Measurements from ENCODE around the gene SYVN1. TPM values are rescaled to one million over a fixed set of nuclear protein-coding genes. Genes with fewer than 3 reads are reported as not detected.

The SYVN1 gene
- 53.6 and 57.1 TPM in 2 replicates for total RNA-seq
- long read RNA-seq, partial matches to known transcripts: 0 of 1 reads
- long read RNA-seq, other reads (novel, unspliced or antisense): 1 of 1 reads

DNA sequence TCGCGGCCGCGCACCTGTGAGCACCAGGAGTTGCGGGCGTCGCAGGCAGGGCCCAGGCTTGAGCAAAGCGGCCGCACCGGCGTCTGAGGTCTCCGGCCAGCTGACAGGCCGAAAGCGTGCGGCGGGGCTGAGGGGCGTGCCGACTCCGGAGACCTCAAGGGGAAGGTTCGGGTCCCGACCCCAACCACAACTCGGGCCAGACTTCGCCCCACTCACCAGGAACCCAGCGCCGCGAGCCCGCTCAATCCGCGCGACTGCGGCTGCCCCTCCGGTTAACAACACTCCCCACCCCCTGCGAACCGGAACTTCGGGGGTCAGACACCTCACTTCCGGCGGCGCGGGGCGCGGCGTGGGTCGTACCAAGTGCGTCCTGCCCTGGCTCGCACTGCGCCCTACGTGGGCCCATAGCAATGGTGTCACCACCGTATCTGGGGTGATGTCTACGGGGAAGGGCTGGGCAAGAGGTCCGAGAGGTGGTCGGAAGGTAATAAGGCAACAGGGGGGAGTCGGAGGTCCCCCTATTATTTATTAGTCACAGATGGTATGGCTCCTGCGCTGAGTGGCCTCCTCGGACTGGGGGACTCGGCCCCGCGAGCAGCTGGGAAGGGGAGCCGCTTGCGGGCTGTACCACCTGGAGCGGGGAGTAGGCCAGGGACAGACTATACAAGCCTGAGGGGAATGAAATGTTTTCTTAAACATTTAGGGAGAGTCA, at the start of gene SYVN1:
Gene SYVN1 (minus strand): TSS at position 280 of the 712 bp plus-strand sequence. CDS start 918 bp downstream, outside the sequence.
- H3K4me1 Mint-ChIP-seq (ENCODE audit: unreplicated experiment): peaks cover 24% of the 10 kb centered on the region
- peak; percentile 95 for DNase-seq (ENCODE audit: extremely low spot score, unreplicated experiment)

DNA sequence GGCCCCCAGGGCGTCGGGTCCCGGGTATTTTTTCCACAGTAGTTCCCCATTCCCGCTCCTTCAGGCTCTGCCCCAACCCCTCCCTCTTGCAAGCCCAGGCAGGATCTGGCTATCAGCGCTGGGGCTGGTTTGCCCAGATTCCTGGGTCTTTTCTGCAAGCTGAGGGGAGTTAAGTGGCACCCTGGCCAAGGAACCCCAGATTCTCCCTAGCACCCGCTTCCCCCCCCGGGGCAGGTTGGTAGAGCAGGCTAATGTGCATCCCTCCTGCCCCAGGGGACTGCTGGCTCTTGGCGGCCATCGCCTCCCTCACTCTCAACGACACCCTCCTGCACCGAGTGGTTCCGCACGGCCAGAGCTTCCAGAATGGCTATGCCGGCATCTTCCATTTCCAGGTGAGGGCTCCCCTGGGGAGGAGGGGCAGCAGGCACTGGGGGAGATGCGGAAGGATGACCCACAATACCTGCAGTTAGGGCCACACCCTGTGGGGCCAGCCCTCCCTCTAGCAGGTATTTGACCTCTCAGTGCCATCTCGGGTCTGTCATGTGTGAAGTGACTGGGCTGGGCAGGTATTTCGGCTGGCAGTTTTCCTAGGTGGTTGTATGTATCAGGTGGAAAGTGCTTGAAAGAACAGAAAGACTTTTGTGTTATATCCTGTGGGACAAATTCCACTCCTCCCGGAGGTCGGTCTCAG, 49.0 kb upstream of the SYVN1 start:
- peaks cover 13% of the 10 kb centered on the region for H3K4me1 Mint-ChIP-seq (ENCODE audit: unreplicated experiment)
- no peaks in the 10 kb centered on the region for H3K9me3 Mint-ChIP-seq (ENCODE audit: unreplicated experiment)
- H3K4me3 Mint-ChIP-seq (ENCODE audit: unreplicated experiment): peak overlapping the region; percentile 83
- peaks cover 10% of the 10 kb centered on the region for H3K36me3 Mint-ChIP-seq (ENCODE audit: unreplicated experiment)
- H3K27ac Mint-ChIP-seq (ENCODE audit: unreplicated experiment): no peak overlapping the region
- DNase-seq (ENCODE audit: extremely low spot score, unreplicated experiment): no peak
- TF ChIP-seq, protein P1, sequence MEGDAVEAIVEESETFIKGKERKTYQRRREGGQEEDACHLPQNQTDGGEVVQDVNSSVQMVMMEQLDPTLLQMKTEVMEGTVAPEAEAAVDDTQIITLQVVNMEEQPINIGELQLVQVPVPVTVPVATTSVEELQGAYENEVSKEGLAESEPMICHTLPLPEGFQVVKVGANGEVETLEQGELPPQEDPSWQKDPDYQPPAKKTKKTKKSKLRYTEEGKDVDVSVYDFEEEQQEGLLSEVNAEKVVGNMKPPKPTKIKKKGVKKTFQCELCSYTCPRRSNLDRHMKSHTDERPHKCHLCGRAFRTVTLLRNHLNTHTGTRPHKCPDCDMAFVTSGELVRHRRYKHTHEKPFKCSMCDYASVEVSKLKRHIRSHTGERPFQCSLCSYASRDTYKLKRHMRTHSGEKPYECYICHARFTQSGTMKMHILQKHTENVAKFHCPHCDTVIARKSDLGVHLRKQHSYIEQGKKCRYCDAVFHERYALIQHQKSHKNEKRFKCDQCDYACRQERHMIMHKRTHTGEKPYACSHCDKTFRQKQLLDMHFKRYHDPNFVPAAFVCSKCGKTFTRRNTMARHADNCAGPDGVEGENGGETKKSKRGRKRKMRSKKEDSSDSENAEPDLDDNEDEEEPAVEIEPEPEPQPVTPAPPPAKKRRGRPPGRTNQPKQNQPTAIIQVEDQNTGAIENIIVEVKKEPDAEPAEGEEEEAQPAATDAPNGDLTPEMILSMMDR (IDR thresholded peaks at IDR 0.05): no peak
- H3K27me3 Mint-ChIP-seq (ENCODE audit: unreplicated experiment): no peaks in the 10 kb centered on the region

More for the DNA sequence above, at the start of gene SYVN1:
- Mint-ChIP-seq H3K9me3 (ENCODE audit: unreplicated experiment) (no peaks in the 10 kb centered on the region), H3K36me3 (ENCODE audit: unreplicated experiment) (peaks cover 5% of the 10 kb centered on the region), H3K27me3 (ENCODE audit: unreplicated experiment) (peaks cover 2% of the 10 kb centered on the region), H3K27ac (ENCODE audit: unreplicated experiment) (peak within 1 kb of the TSS; percentile 100), H3K4me3 (ENCODE audit: unreplicated experiment) (peak within 1 kb of the TSS; percentile 97)
- TF ChIP-seq, protein P1 (IDR thresholded peaks at IDR 0.05): no peak

DNA sequence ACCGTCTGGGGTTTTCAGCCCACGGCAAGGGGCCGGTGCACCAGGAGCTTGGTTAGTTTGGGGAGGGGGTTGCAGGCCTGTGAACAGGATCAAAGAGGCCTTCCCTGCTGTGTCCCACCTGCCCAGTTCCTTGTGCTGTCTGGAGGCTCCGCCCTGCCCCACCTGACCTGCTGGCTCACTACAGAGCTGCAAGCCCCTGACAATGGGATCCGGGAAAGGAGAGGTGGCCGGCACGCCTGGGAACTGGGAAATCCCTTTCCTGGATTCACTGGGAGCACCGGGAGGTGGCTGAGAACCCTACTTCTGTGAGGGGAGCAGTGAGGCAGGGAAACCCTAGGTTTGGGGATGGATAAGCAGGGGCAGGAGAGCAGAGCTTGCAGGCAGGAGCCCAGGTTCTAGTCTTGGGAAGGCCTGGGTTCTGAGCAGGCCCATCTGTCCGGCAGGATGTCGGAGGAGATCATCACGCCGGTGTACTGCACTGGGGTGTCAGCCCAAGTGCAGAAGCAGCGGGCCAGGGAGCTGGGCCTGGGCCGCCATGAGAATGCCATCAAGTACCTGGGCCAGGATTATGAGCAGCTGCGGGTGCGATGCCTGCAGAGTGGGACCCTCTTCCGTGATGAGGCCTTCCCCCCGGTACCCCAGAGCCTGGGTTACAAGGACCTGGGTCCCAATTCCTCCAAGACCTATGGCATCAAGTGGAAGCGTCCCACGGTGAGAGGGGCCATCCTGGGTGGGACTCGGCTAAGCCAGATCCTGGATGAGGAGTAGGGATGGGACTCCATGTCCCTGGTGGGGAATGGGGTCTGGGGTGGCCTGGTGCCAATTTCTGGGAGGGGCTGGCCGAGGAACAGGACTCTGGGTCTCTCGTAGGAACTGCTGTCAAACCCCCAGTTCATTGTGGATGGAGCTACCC, 48.2 kb upstream of the SYVN1 start:
- peak overlapping the region; percentile 80 for H3K27ac Mint-ChIP-seq (ENCODE audit: unreplicated experiment)
- no peak for DNase-seq (ENCODE audit: extremely low spot score, unreplicated experiment)
- TF ChIP-seq, protein P1 (IDR thresholded peaks at IDR 0.05): no peak

GRCh38 chr11:65181569-65182257, 47.4 kb upstream of the SYVN1 start, which contains the start of gene CAPN1:
CAPN1 (plus strand) TSS chr11:65181928; CDS start chr11:65182702, 774 bp downstream.
- H3K27ac Mint-ChIP-seq (ENCODE audit: unreplicated experiment): peak within 1 kb of the TSS; percentile 80
- H3K36me3 Mint-ChIP-seq (ENCODE audit: unreplicated experiment): peaks cover 5% of the 10 kb centered on the region
- H3K4me1 Mint-ChIP-seq (ENCODE audit: unreplicated experiment): peaks cover 13% of the 10 kb centered on the region
- H3K27me3 Mint-ChIP-seq (ENCODE audit: unreplicated experiment): no peaks in the 10 kb centered on the region
- TF ChIP-seq, protein P1 (IDR thresholded peaks at IDR 0.05): no peak
- H3K9me3 Mint-ChIP-seq (ENCODE audit: unreplicated experiment): no peaks in the 10 kb centered on the region
- H3K4me3 Mint-ChIP-seq (ENCODE audit: unreplicated experiment): peak within 1 kb of the TSS; percentile 83
- DNase-seq (ENCODE audit: extremely low spot score, unreplicated experiment): no peak

More for the DNA sequence above, 48.2 kb upstream of the SYVN1 start:
- no peaks in the 10 kb centered on the region for H3K27me3 Mint-ChIP-seq (ENCODE audit: unreplicated experiment)
- peaks cover 10% of the 10 kb centered on the region for H3K36me3 Mint-ChIP-seq (ENCODE audit: unreplicated experiment)
- H3K4me1 Mint-ChIP-seq (ENCODE audit: unreplicated experiment): peaks cover 13% of the 10 kb centered on the region
- no peaks in the 10 kb centered on the region for H3K9me3 Mint-ChIP-seq (ENCODE audit: unreplicated experiment)
- H3K4me3 Mint-ChIP-seq (ENCODE audit: unreplicated experiment): peak overlapping the region; percentile 83
